ENCODE data around the gene RAVER1.

Gene RAVER1

DNA sequence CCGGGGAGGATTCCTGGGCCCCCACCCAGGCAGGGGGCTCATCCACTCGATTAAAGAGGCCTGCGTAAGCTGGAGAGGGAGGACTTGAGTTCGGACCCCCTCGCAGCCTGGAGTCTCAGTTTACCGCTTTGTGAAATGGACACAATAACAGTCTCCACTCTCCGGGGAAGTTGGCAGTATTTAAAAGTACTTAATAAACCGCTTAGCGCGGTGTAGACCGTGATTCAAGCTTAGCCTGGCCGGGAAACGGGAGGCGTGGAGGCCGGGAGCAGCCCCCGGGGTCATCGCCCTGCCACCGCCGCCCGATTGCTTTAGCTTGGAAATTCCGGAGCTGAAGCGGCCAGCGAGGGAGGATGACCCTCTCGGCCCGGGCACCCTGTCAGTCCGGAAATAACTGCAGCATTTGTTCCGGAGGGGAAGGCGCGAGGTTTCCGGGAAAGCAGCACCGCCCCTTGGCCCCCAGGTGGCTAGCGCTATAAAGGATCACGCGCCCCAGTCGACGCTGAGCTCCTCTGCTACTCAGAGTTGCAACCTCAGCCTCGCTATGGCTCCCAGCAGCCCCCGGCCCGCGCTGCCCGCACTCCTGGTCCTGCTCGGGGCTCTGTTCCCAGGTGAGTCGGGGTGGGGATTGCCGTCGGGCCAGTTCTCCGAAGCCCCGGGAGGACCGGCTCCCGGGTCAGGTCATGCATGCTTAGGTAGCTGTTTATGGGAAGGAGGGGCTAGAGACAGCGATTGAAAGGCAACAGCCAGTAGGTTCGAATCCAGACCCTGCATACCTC, 62.5 kb downstream of the RAVER1 start, which contains the start of gene ICAM1:
ICAM1 (plus strand) TSS at position 505 of the 779 bp plus-strand sequence; CDS start at position 545, 40 bp downstream.
- DNase-seq = peak; percentile 57

- DNase-seq = peak; percentile 42
These were observed 63.1 kb downstream of the RAVER1 start for GRCh38 chr19:10270180-10270615.

DNA sequence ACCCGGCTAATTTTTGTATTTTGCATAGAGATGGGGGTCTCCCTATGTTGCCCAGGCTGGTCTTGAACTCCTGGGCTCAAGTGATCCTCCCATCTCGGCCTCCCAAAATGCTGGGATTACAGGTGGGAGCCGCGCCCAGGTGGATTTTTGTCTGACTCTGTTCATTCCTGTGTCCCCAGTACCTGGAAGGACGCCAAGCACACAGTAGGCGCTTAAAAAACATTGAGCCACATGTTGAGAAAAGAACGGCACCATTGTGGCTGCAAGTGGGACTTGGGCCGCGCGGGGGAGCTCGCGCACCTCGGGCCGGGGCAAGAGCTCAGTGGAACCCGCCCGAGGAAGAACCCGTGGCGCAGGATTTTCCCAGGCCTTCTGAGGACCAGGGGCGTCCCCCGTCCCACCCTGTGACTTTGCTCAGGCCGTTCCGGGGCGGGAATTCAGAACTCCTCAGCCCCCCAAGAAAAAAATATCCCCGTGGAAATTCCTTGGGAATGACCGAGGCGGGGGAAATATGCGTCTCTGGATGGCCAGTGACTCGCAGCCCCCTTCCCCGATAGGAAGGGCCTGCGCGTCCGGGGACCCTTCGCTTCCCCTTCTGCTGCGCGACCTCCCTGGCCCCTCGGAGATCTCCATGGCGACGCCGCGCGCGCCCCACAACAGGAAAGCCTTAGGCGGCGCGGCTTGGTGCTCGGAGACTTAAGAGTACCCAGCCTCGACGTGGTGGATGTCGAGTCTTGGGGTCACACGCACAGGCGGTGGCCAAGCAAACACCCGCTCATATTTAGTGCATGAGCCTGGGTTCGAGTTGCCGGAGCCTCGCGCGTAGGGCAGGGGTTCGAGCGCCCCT, 63.8 kb downstream of the RAVER1 start:
- DNase-seq = peak; percentile 79

DNA sequence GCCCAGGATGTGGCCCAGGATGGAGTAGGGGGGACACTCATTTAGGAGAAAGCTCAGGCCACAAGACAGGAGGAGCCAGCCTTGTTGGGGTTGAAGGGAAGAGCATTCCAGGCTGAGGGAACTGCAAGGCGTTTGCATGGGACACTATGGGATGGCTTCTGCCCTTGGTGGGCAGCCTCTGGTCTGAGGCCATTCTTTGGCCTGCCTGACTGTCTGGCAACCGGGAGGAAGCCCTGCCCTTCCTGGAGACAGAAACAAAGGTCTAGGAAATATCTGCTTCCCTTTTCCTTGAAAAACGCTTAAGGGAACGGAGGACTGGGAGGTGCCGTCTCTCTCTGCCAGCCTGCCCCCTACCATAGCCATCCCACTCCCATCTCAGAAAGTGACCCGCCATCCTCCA, 65.3 kb downstream of the RAVER1 start:
- DNase-seq = no peak

GRCh38 chr19:10266706-10267105, 66.6 kb downstream of the RAVER1 start:
- DNase-seq = no peak

Measured in right kidney (tissue), 1 donor.